CD8-positive, alpha-beta memory T cell (primary cell): ENCODE results near the gene PTPRE. TPM values are rescaled to one million over a fixed set of nuclear protein-coding genes. Genes with fewer than 3 reads are reported as not detected.
A peak's percentile ranks its signal among the peaks of the same experiment; 100 is the strongest.

Experiments used
- CTCF ChIA-PET: fragments of 350-600 bp; sonication (Branson Sonifier 250); formaldehyde crosslinking; loops from one replicate; lab custom pipeline; 2021; ENCODE audit warnings: antibody characterized with exemption; lab: Charles Lee
- POLR2A ChIA-PET: fragments of 350-600 bp; sonication (Branson Sonifier 250); formaldehyde crosslinking; loops from one replicate; lab custom pipeline; 2021; ENCODE audit warnings: antibody characterized with exemption; lab: Charles Lee
- DNase-seq, 5 donors: peaks; one replicate each; pipeline versions ENCODE4 v3.0.0 to v3.0.0-alpha.2; 2020 to 2022; ENCODE audit warnings: mixed read lengths in 1 of 5
- H3K27ac ChIP-seq: one replicate; pipeline ENCODE4 v1.7.0; 2013; ENCODE audit warnings: low read depth, mild to moderate bottlenecking, low read length, moderate library complexity
- H3K27me3 ChIP-seq: 2 replicates; pipeline ENCODE4 v1.7.0; 2013; ENCODE audit warnings: low read length, mild to moderate bottlenecking; ENCODE audit not compliant: insufficient read depth, poor library complexity, severe bottlenecking
- H3K36me3 ChIP-seq: 2 replicates; pipeline ENCODE4 v1.7.0; 2013; ENCODE audit warnings: mild to moderate bottlenecking, low read length, moderate library complexity; ENCODE audit not compliant: insufficient read depth
- H3K4me1 ChIP-seq: 2 replicates; pipeline ENCODE4 v1.7.0; 2013; ENCODE audit warnings: mild to moderate bottlenecking, low read length, moderate library complexity; ENCODE audit not compliant: insufficient read depth
- H3K4me3 ChIP-seq: 2 replicates; pipeline ENCODE4 v1.7.0; 2013; ENCODE audit warnings: mild to moderate bottlenecking, low read length
- H3K9me3 ChIP-seq: 2 replicates; pipeline ENCODE4 v1.7.0; 2013; ENCODE audit warnings: mild to moderate bottlenecking, low read length
- H3K27ac Mint-ChIP-seq, 8 donors: one replicate each; pipeline ENCODE4 v1.8.0; 2020 to 2021; ENCODE audit warnings: mixed read lengths in 8 of 8, mild to moderate bottlenecking in 6 of 8, inconsistent platforms in 3 of 8, moderate library complexity in 3 of 8
- H3K27me3 Mint-ChIP-seq, 2 donors: one replicate each; pipeline ENCODE4 v1.8.0; 2020 to 2021; ENCODE audit warnings: mixed read lengths in 2 of 2, mild to moderate bottlenecking in 1 of 2, moderate library complexity in 1 of 2
- H3K36me3 Mint-ChIP-seq, 3 donors: one replicate each; pipeline ENCODE4 v1.8.0; 2020 to 2021; ENCODE audit warnings: mixed read lengths in 3 of 3, inconsistent platforms in 1 of 3, mild to moderate bottlenecking in 1 of 3
- H3K4me1 Mint-ChIP-seq, 3 donors: one replicate each; pipeline ENCODE4 v1.8.0; 2020 to 2021; ENCODE audit warnings: mixed read lengths in 3 of 3, inconsistent platforms in 1 of 3, mild to moderate bottlenecking in 1 of 3
- H3K4me3 Mint-ChIP-seq, 7 donors: one replicate each; pipeline ENCODE4 v1.8.0; 2020 to 2021; ENCODE audit warnings: mixed read lengths in 7 of 7, mild to moderate bottlenecking in 6 of 7, moderate library complexity in 4 of 7, inconsistent platforms in 2 of 7
- H3K9me3 Mint-ChIP-seq, 5 donors: one replicate each; pipeline ENCODE4 v1.8.0; 2020 to 2022; ENCODE audit warnings: mixed read lengths in 5 of 5, mild to moderate bottlenecking in 3 of 5, moderate library complexity in 2 of 5, inconsistent platforms in 1 of 5
- polyA plus RNA-seq: library from polyadenylated mRNA; unstranded; fragments of 300-500 nt; fragmentation: Illumina TruSeq; gene quantifications from one replicate; pipeline ENCODE4 v1.2.3, GENCODE V29; 2021
- total RNA-seq, 2 experiments: library from RNA; stranded (reverse); gene quantifications; one replicate each; pipeline ENCODE4 v1.2.3, GENCODE V29; 2021

Gene PTPRE
- total and polyA plus RNA-seq, 3 experiments from 2014 or later, result 25.2 to 29.5 (median 26.0) TPM

- CTCF ChIA-PET, result interaction anchor here (1.1 kb wide), 1 partner anchor 12 kb away, joined by 3 read pairs; no protein-coding TSS in a partner anchor
- no peaks in the 10 kb centered on the region for H3K27me3 ChIP-seq
- POLR2A ChIA-PET, result no interaction called here
- H3K27me3 Mint-ChIP-seq, result peaks cover 8 to 33% of the 10 kb centered on the region in 2 donors
- H3K36me3 ChIP-seq, result no peaks in the 10 kb centered on the region
- H3K27ac ChIP-seq, result no peak overlapping the region
- peaks cover 0 to 4% (median 0%) of the 10 kb centered on the region in 3 donors for H3K4me1 Mint-ChIP-seq
- no peak overlapping the region for H3K4me3 ChIP-seq
- H3K36me3 Mint-ChIP-seq, result no peaks in the 10 kb centered on the region
- H3K4me1 ChIP-seq, result no peaks in the 10 kb centered on the region
- H3K9me3 Mint-ChIP-seq, result peaks cover 0 to 3% (median 0%) of the 10 kb centered on the region in 5 donors
- H3K9me3 ChIP-seq, result no peaks in the 10 kb centered on the region
- no peak for DNase-seq
- H3K27ac Mint-ChIP-seq, result peak overlapping the region in 1 of 8 donors; percentile 78
- H3K4me3 Mint-ChIP-seq, result no peak overlapping the region
Observed at GRCh38 chr10:127961071-127961470, 54.2 kb downstream of the PTPRE start.

GRCh38 chr10:127962205-127962604 lies 55.3 kb downstream of the PTPRE start:
- Histone ChIP-seq H3K27me3 (no peaks in the 10 kb centered on the region), H3K36me3 (no peaks in the 10 kb centered on the region), H3K4me3 (no peak overlapping the region), H3K4me1 (no peaks in the 10 kb centered on the region), H3K27ac (no peak overlapping the region), H3K9me3 (no peaks in the 10 kb centered on the region)
- H3K27me3 Mint-ChIP-seq, result peaks cover 8 to 33% of the 10 kb centered on the region in 2 donors
- peaks cover 0 to 4% (median 0%) of the 10 kb centered on the region in 3 donors for H3K4me1 Mint-ChIP-seq
- ChIA-PET CTCF (no interaction called here), POLR2A (no interaction called here)
- no peak overlapping the region for H3K27ac Mint-ChIP-seq
- no peak overlapping the region for H3K4me3 Mint-ChIP-seq
- no peaks in the 10 kb centered on the region for H3K9me3 Mint-ChIP-seq
- no peaks in the 10 kb centered on the region for H3K36me3 Mint-ChIP-seq
- DNase-seq, result no peak

- H3K4me1 Mint-ChIP-seq, result peaks cover 0 to 4% (median 0%) of the 10 kb centered on the region in 3 donors
- no peak overlapping the region for H3K4me3 Mint-ChIP-seq
- POLR2A ChIA-PET, result no interaction called here
Observed at GRCh38 chr10:127963136-127963535, 56.2 kb downstream of the PTPRE start.

DNA sequence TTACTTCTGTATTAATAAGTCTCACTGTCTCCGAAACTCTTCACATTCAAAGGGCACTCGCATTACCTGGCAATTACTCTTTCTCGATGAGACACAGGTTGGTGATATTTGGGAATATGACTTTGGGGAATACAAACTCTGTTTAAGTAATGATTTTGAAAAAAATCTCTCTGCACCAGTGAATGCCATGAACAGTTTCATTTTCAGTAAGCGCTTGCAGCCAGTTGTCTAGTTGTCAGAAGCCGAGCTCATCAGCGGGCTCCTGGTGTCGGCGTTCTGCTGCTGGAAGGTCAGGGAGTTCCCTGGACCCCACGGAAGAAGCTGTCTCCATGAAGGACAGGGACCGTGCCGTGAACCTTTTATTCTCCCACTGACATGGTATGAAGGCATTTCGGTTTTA lies 57.7 kb downstream of the PTPRE start:
- Mint-ChIP-seq H3K4me1 (peaks cover 0 to 4% (median 0%) of the 10 kb centered on the region in 3 donors), H3K9me3 (no peaks in the 10 kb centered on the region), H3K36me3 (no peaks in the 10 kb centered on the region), H3K27me3 (peaks cover 1 to 21% of the 10 kb centered on the region in 2 donors), H3K27ac (no peak overlapping the region), H3K4me3 (no peak overlapping the region)
- Histone ChIP-seq H3K4me1 (no peaks in the 10 kb centered on the region), H3K27me3 (no peaks in the 10 kb centered on the region), H3K27ac (no peak overlapping the region), H3K36me3 (no peaks in the 10 kb centered on the region), H3K4me3 (no peak overlapping the region), H3K9me3 (no peaks in the 10 kb centered on the region)
- POLR2A ChIA-PET, result no interaction called here
- DNase-seq, result no peak
- CTCF ChIA-PET, result no interaction called here

More at GRCh38 chr10:127963136-127963535, 56.2 kb downstream of the PTPRE start:
- no peak overlapping the region for H3K27ac Mint-ChIP-seq
- no peaks in the 10 kb centered on the region for H3K36me3 Mint-ChIP-seq
- H3K4me3 ChIP-seq, result no peak overlapping the region
- H3K4me1 ChIP-seq, result no peaks in the 10 kb centered on the region
- H3K27ac ChIP-seq, result no peak overlapping the region
- H3K9me3 ChIP-seq, result no peaks in the 10 kb centered on the region
- no peak for DNase-seq
- no peaks in the 10 kb centered on the region for H3K36me3 ChIP-seq
- peaks cover 8 to 32% of the 10 kb centered on the region in 2 donors for H3K27me3 Mint-ChIP-seq
- no peaks in the 10 kb centered on the region for H3K9me3 Mint-ChIP-seq
- CTCF ChIA-PET, result no interaction called here
- no peaks in the 10 kb centered on the region for H3K27me3 ChIP-seq

GRCh38 chr10:127966875-127967274 lies 60.0 kb downstream of the PTPRE start:
- H3K9me3 ChIP-seq, result no peaks in the 10 kb centered on the region
- Mint-ChIP-seq H3K9me3 (no peaks in the 10 kb centered on the region), H3K36me3 (no peaks in the 10 kb centered on the region), H3K4me1 (peaks cover 0 to 4% (median 0%) of the 10 kb centered on the region in 3 donors), H3K4me3 (no peak overlapping the region), H3K27ac (no peak overlapping the region), H3K27me3 (peaks cover 5 to 13% of the 10 kb centered on the region in 2 donors)
- CTCF ChIA-PET, result no interaction called here
- H3K27ac ChIP-seq, result no peak overlapping the region
- no peaks in the 10 kb centered on the region for H3K36me3 ChIP-seq
- POLR2A ChIA-PET, result no interaction called here
- H3K27me3 ChIP-seq, result no peaks in the 10 kb centered on the region
- no peaks in the 10 kb centered on the region for H3K4me1 ChIP-seq
- no peak overlapping the region for H3K4me3 ChIP-seq
- DNase-seq, result no peak

GRCh38 chr10:127968027-127968441 lies 61.1 kb downstream of the PTPRE start:
- Mint-ChIP-seq H3K9me3 (no peaks in the 10 kb centered on the region), H3K36me3 (no peaks in the 10 kb centered on the region), H3K27me3 (peaks cover 5 to 21% of the 10 kb centered on the region in 2 donors), H3K27ac (peak overlapping the region in 1 of 8 donors; percentile 45), H3K4me3 (no peak overlapping the region), H3K4me1 (peaks cover 0 to 4% (median 0%) of the 10 kb centered on the region in 3 donors)
- POLR2A ChIA-PET, result no interaction called here
- Histone ChIP-seq H3K27me3 (no peaks in the 10 kb centered on the region), H3K4me3 (no peak overlapping the region), H3K9me3 (no peaks in the 10 kb centered on the region), H3K27ac (no peak overlapping the region), H3K4me1 (no peaks in the 10 kb centered on the region), H3K36me3 (no peaks in the 10 kb centered on the region)
- CTCF ChIA-PET, result no interaction called here
- no peak for DNase-seq

DNA sequence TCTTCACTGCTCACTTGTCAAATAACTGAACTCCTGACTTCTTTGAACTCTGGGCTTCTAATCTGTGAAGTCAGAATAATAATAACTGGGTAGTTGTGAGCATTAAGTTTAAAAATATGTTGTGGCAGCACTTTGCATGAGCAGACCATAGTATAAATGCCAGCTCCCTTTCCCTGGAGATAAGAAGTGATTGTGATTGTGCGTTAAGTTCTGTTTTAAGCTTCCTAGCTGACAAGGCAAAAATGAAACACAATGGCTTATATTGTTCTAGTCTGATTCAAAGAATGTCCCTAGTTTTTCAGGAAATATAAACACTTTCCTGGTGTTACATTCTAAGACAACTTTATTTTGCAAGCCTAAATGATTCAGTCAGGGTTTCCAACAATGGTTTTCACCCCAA lies 61.8 kb downstream of the PTPRE start:
- H3K9me3 ChIP-seq, result no peaks in the 10 kb centered on the region
- Mint-ChIP-seq H3K4me3 (no peak overlapping the region), H3K4me1 (peaks cover 0 to 4% (median 0%) of the 10 kb centered on the region in 3 donors), H3K27me3 (peaks cover 8 to 27% of the 10 kb centered on the region in 2 donors), H3K9me3 (no peaks in the 10 kb centered on the region), H3K36me3 (no peaks in the 10 kb centered on the region), H3K27ac (no peak overlapping the region)
- DNase-seq, result no peak
- no peak overlapping the region for H3K4me3 ChIP-seq
- H3K36me3 ChIP-seq, result no peaks in the 10 kb centered on the region
- ChIA-PET CTCF (no interaction called here), POLR2A (no interaction called here)
- H3K27me3 ChIP-seq, result no peaks in the 10 kb centered on the region
- no peak overlapping the region for H3K27ac ChIP-seq
- H3K4me1 ChIP-seq, result no peaks in the 10 kb centered on the region

DNA sequence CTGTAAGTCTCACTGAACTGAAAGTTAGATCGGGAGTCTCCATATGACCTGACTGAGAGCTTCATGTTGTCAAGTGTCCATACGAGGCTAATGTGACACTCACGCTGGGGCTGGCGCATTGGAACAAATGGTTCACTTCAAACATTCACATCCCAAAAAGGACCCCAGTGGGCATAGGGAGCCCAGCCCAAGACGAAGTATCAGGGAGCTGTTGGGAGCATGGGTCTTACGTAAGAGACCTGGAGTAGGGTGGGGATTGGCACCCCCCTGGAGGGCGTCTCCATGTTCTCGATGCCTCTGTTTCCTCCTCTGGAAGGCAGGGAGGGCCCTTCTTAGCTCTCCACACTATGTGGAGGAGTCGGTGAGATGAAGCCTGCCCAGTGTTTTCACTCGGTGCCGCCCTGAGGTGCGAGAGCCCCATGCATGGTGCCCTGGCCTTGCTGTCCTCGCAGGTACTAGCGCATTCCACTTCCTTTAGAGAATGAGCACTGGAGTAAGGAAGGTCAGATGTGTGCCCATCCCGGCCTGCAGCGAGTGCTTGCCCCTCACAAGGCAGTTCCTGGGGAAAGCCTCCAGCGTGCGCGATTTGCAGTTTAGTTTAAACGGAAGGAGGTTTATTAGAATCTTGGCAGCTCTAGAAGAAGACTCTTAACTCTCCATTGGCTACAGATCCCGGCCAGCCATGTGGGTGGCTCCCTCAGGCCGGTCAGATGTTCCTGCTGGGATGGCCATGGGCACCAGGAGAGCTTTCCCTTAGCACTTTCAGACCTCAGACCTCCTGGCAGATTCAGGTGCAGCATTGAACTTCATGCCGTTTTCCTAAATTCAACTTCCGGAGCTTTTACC lies 64.4 kb downstream of the PTPRE start:
- Mint-ChIP-seq H3K9me3 (no peaks in the 10 kb centered on the region), H3K4me3 (no peak overlapping the region), H3K36me3 (no peaks in the 10 kb centered on the region), H3K27me3 (peaks cover 18 to 44% of the 10 kb centered on the region in 2 donors), H3K4me1 (no peaks in the 10 kb centered on the region), H3K27ac (peak overlapping the region in 1 of 8 donors; percentile 70)
- POLR2A ChIA-PET, result no interaction called here
- CTCF ChIA-PET, result no interaction called here
- no peak overlapping the region for H3K27ac ChIP-seq
- no peaks in the 10 kb centered on the region for H3K4me1 ChIP-seq
- no peak overlapping the region for H3K4me3 ChIP-seq
- no peak for DNase-seq
- no peaks in the 10 kb centered on the region for H3K36me3 ChIP-seq
- H3K9me3 ChIP-seq, result no peaks in the 10 kb centered on the region
- no peaks in the 10 kb centered on the region for H3K27me3 ChIP-seq
